Fibroblast of skin of right quadriceps (primary cell): ENCODE data around the gene LFNG.
"Not testable (repeated sequence)": the region's sequence is repeated elsewhere in the genome, so short reads cannot be mapped to it uniquely, and the experiment has no call there.

ENCODE experiments used
- DNase-seq: peaks from one replicate; pipeline ENCODE4 v3.0.0-alpha.2; 2013

LFNG gene

GRCh38 chr7:2553831-2554581, 34.4 kb downstream of the LFNG start:
- DNase-seq = no peak

GRCh38 chr7:2554661-2555111, 35.1 kb downstream of the LFNG start:
- DNase-seq = no peak

- DNase-seq = peak; percentile 92
These were observed 35.8 kb downstream of the LFNG start, which contains the start of gene BRAT1 for GRCh38 chr7:2555121-2556052. TSS of gene BRAT1 (minus strand) at chr7:2555524. CDS start at chr7:2554431, 1,093 bp downstream.

- DNase-seq = peak; percentile 82
These were observed 39.2 kb downstream of the LFNG start, which contains the start of gene IQCE for GRCh38 chr7:2558629-2559282. TSS of gene IQCE (plus strand) at chr7:2558979. CDS start at chr7:2559182, 203 bp downstream.

- DNase-seq = no peak
These were observed 39.8 kb downstream of the LFNG start for GRCh38 chr7:2559283-2559950.

DNA sequence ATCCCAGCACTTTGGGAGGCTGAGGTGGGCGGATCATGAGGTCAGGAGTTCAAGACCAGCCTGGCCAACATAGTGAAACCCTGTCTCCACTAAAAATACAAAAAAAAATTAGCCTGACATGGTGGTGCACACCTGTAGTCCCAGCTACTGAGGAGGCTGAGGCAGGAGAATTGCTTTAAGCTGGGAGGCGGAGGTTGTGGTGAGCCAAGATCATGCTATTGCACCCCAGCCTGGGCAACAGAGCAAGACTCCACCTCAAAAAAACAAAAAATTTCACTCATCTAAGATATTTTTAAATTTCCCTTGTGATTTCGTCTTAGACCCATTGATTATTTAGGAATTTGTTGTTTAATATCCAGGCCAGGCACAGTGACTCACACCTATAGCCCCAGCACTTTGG, 44.4 kb downstream of the LFNG start:
- DNase-seq = not testable (repeated sequence)

GRCh38 chr7:2564970-2565540, 45.5 kb downstream of the LFNG start:
- no peak for DNase-seq

- DNase-seq = no peak
These were observed 46.8 kb downstream of the LFNG start for GRCh38 chr7:2566348-2566889.

DNA sequence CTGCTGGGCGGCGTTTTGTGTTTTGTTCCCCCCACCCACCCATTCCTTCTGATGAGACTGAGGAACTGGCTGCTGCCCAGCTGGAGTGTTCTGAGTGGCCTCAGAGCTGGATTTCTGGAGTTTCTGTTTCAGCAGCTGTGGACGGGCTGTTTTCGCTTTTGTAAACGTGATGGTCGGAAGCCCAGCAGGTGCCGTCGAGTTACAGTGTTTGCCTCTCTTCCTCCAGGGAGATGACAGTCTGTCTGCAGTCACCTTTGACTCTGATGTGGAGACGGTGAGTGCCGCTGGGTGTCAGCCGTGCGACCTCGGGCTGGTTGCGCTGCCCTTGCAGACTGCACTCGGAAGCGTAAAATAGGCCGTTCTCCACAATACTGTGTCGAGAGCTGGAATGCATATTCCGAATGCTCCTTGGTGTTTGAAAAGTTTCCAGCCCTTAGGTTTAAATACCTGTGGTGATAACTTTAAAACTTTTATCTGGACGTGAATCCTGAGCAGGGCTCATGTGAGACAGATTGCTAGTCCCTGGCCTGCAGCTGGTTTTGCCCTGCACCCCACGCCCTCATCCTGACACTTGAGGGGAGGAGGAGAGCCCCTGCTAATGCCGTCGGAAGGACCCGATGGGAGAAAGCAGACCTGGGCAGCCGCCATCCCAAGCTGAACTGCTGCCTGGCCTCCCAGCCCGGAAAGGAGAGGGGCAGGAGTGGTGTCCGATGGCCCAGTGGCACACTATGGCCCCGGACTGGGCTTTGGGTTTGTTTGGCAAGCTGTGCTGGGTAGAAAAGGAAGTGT, 47.5 kb downstream of the LFNG start:
- no peak for DNase-seq

DNA sequence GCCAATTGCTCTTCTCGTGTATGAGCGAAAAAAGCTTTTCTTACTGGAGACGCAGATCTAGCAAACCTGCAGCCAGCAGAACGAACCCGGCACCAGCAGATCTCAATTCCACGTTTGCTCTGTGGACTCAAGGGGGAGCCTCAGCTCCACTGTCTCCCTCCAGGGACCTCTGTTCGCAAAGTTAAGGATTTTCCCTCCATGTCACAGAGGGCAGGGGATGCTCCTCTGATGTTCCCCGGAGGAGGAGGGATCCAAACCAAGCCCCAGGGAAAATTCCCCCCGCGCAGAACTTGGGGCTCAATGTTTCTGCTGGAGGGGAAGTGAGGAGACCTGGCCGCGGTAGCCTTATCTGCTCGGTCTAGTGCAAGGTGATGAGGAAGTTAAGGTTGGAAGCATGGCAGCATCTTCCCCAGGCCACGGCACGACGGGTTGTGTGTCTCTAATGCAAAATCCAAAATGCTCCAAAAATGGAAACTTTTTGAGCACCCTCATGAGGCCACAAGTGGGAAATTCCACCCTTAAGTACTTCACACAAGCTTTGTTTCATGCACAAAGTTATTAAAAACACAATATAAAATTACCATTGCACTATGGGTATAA, 48.2 kb downstream of the LFNG start:
- DNase-seq = peak; percentile 31

GRCh38 chr7:2568521-2569223, 49.1 kb downstream of the LFNG start:
- DNase-seq = no peak

GRCh38 chr7:2569421-2569820, 49.8 kb downstream of the LFNG start:
- no peak for DNase-seq

GRCh38 chr7:2570021-2570420, 50.4 kb downstream of the LFNG start:
- no peak for DNase-seq

GRCh38 chr7:2571409-2571808, 51.8 kb downstream of the LFNG start:
- no peak for DNase-seq

GRCh38 chr7:2572101-2572842, 52.7 kb downstream of the LFNG start:
- no peak for DNase-seq

DNA sequence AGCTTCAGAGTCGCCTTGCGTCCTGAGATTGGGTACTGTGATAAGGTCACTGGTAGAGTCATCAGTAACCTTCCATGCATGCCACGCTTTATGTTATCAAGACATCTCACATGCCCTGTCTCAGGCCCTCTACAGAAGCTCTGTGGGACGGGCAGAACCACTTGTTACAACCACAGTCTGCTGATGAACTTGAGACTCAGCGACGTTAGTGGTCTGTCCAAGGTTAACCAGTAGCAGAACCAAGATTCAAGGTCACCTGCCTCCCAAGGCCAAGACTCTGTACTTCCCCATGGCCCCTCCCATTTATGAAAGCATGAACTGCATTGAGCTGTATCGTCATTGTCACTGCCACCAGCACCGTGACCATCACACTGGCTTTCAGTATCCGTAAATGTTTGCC, 54.2 kb downstream of the LFNG start:
- DNase-seq = no peak

GRCh38 chr7:2575046-2575732, 55.6 kb downstream of the LFNG start:
- DNase-seq = no peak

DNA sequence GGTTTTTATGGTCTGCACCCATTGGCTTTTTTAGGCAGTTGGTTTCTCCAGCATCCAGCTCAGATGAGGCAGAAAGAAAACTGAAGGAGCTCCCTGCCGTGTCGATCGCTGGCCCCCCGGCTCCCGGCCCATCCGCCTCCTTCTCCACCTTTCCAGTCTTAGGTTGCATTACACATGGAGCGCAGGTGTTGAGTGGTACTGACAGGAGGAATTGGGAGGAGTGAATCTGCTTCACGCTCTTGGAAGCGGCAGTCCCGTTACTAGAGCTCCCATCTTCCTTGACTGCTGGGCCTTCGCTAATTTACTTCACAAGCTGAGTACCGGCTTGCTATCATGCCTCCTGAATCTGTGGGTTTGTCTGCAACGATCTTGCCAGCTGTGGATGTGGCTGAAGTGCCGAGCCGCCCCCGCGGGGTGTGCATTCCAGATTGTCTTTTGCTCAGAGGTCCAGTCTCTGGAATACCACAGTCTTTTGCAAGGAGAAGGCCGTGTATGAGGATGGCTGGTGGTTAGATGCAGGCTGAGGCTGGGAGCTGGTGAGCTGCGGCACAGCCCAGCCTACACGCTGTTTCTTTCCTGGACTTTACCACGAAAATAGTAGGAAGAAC, 56.3 kb downstream of the LFNG start:
- DNase-seq = peak; percentile 16
